HepG2 (cell line): ENCODE data around the gene CDK7. TPM values are rescaled to one million over a fixed set of nuclear protein-coding genes. Genes with fewer than 3 reads are reported as not detected.
A peak's percentile ranks its signal among the peaks of the same experiment; 100 is the strongest.

Source experiments
- BRCA1 ChIP-seq: sonication (generic); formaldehyde crosslinking; IDR thresholded peaks from 2 replicates; pipeline ENCODE4 v1.4.0; 2020; ENCODE audit warnings: missing genetic modification reagents
- CEBPB ChIP-seq: IDR thresholded peaks from 2 replicates; pipeline ENCODE4 v1.6.1; 2011; ENCODE audit warnings: low read depth, low read length, improper control_type of control experiment, borderline replicate concordance
- GMEB2 ChIP-seq: IDR thresholded peaks from 2 replicates; pipeline ENCODE4 v1.6.1; 2016; ENCODE audit warnings: missing biosample characterization, missing genetic modification reagents, low read depth
- HIC2 ChIP-seq: sonication (generic); formaldehyde crosslinking; IDR thresholded peaks from 2 replicates; pipeline ENCODE4 v1.9.0; 2022; ENCODE audit warnings: low read depth, missing genetic modification reagents
- KLF6 ChIP-seq: IDR thresholded peaks from 2 replicates; pipeline ENCODE4 v1.8.0; 2016; ENCODE audit warnings: missing biosample characterization, missing genetic modification reagents
- MTF1 ChIP-seq: sonication (generic); formaldehyde crosslinking; IDR thresholded peaks from 2 replicates; pipeline ENCODE4 v1.5.0; 2020; ENCODE audit warnings: missing genetic modification reagents
- MTF2 ChIP-seq: sonication (generic); formaldehyde crosslinking; IDR thresholded peaks from 2 replicates; pipeline ENCODE4 v1.5.0; 2020; ENCODE audit warnings: missing genetic modification reagents, borderline replicate concordance
- POLR2AphosphoS5 ChIP-seq: IDR thresholded peaks from 2 replicates; pipeline ENCODE4 v1.6.1; 2012; ENCODE audit warnings: low read depth, low read length
- PRDM15 ChIP-seq: sonication (generic); formaldehyde crosslinking; IDR thresholded peaks from 2 replicates; pipeline ENCODE4 v1.4.0; 2020; ENCODE audit warnings: missing genetic modification reagents
- RAD51 ChIP-seq: fragments of 450-650 bp; IDR thresholded peaks from 2 replicates; pipeline ENCODE4 v1.6.1; 2016; ENCODE audit warnings: borderline replicate concordance
- RBAK ChIP-seq: sonication (generic); formaldehyde crosslinking; IDR thresholded peaks from 2 replicates; pipeline ENCODE4 v1.5.1; 2020; ENCODE audit warnings: mild to moderate bottlenecking, missing genetic modification reagents
- SNRNP70 ChIP-seq: fragments of 200-400 bp; formaldehyde crosslinking; IDR thresholded peaks from 2 replicates; pipeline ENCODE4 v1.6.1; 2017; ENCODE audit warnings: mild to moderate bottlenecking, low read depth, low read length, moderate library complexity
- TEF ChIP-seq: sonication (generic); formaldehyde crosslinking; IDR thresholded peaks from 2 replicates; pipeline ENCODE4 v1.5.0; 2020; ENCODE audit warnings: missing genetic modification reagents
- ZBTB38 ChIP-seq: sonication (generic); formaldehyde crosslinking; IDR thresholded peaks from 2 replicates; pipeline ENCODE4 v1.5.1; 2020; ENCODE audit warnings: mild to moderate bottlenecking, missing genetic modification reagents
- ZNF317 ChIP-seq: sonication (generic); formaldehyde crosslinking; IDR thresholded peaks from 2 replicates; pipeline ENCODE4 v1.5.0; 2020; ENCODE audit warnings: mild to moderate bottlenecking, missing genetic modification reagents
- ZNF513 ChIP-seq: sonication (generic); formaldehyde crosslinking; conservative IDR thresholded peaks from 2 replicates; pipeline ENCODE4 v1.5.0; 2020; ENCODE audit warnings: missing genetic modification reagents
- ZNF704 ChIP-seq: sonication (generic); formaldehyde crosslinking; IDR thresholded peaks from 2 replicates; pipeline ENCODE4 v1.8.1; 2023; ENCODE audit warnings: mild to moderate bottlenecking, inconsistent platforms, moderate library complexity, missing genetic modification reagents, borderline replicate concordance
- polyA plus RNA-seq, 8 experiments: library from polyadenylated mRNA; depleted of rRNA in 3 of 8; stranded (reverse) in 7 of 8; unstranded in 1 of 8; fragments of >200 nt; fragmentation: Illumina TruSeq in 4 of 8; extraction: Trizol in 4 of 8; gene quantifications; 2 replicates each; pipeline versions ENCODE4 v1.2.1 to v1.2.3, GENCODE V29; 2011 to 2016; ENCODE audit warnings: low read depth in 4 of 8, missing spikeins in 1 of 8, mixed read lengths in 1 of 8; ENCODE audit not compliant: insufficient read depth in 1 of 8
- total RNA-seq, 5 experiments: library from RNA; depleted of rRNA; stranded (reverse); fragments of >200 nt; fragmentation: Illumina TruSeq; extraction: Trizol; gene quantifications; 2 replicates each; pipeline ENCODE4 v1.2.3, GENCODE V29; 2016; ENCODE audit warnings: low read depth in 1 of 5

CDK7 gene
- total and polyA plus RNA-seq, 2 of the 13 experiments (the other 11 are each of a cell fraction or from before 2014, with no cell fraction given), result 41.2 to 54.9 TPM

GRCh38 chr5:69217548-69218526 is 16.8 kb upstream of the CDK7 start (continued):
- TF ChIP-seq MTF2 (CRISPR knock-in tag) (peak; percentile 71; the same call in 1 of the 2 replicates), RBAK (CRISPR knock-in tag) (no peak; the same call in 1 of the 2 replicates), MTF1 (no peak), HIC2 (no peak; the same call in 1 of the 2 replicates), BRCA1 (CRISPR knock-in tag) (0 out of 2 replicates have a peak, but pooled peaks have one; percentile 13), CEBPB (no peak), ZNF513 (CRISPR knock-in tag) (0 out of 2 replicates have a peak, but pooled peaks have one; percentile 36), TEF (CRISPR knock-in tag) (no peak), ZBTB38 (peak; percentile 83; the same call in 1 of the 2 replicates), SNRNP70 (no peak), POLR2AphosphoS5 (peak; percentile 88), GMEB2 (CRISPR knock-in tag) (no peak), ZNF704 (CRISPR knock-in tag) (peak; percentile 96; the same call in 1 of the 2 replicates), ZNF317 (CRISPR knock-in tag) (peak; percentile 84; the same call in 1 of the 2 replicates), RAD51 (no peak), PRDM15 (CRISPR knock-in tag) (peak; percentile 83), KLF6 (CRISPR knock-in tag) (peak; percentile 92)
